Body of pancreas (tissue), 4 donors: ENCODE results near the gene UGT1A6. TPM values are rescaled to one million over a fixed set of nuclear protein-coding genes. Genes with fewer than 3 reads are reported as not detected.

ENCODE experiments used
- ATAC-seq: fragments of 150-250 bp; one replicate; pipeline ENCODE4 v1.9.1; 2016
- DNase-seq, 4 donors: peaks; one replicate each; pipeline ENCODE4 v3.0.0-alpha.2; 2019
- H3K27ac ChIP-seq, 4 donors: fragments of 200-600 bp; sonication (generic); 1 replicate in 3 of 4; 2 replicates in 1 of 4; pipeline versions ENCODE4 v1.5.1 to v1.6.1; 2016 to 2019; ENCODE audit warnings: mild to moderate bottlenecking in 1 of 4, mixed read lengths in 1 of 4, moderate library complexity in 1 of 4
- H3K27me3 ChIP-seq, 2 donors: fragments of 200-600 bp; sonication (generic); one replicate each; pipeline ENCODE4 v1.6.0; 2016; ENCODE audit warnings: mild to moderate bottlenecking in 1 of 2
- H3K36me3 ChIP-seq, 2 donors: fragments of 200-600 bp; sonication (generic); replicated peaks in 1 of 2; 2 replicates each; pipeline ENCODE4 v1.5.1; 2016; ENCODE audit warnings: low read depth in 2 of 2; ENCODE audit not compliant: insufficient read depth in 1 of 2
- H3K4me1 ChIP-seq: fragments of 200-600 bp; sonication (generic); one replicate; pipeline ENCODE4 v1.6.0; 2016
- H3K4me3 ChIP-seq, 2 donors: fragments of 200-600 bp; sonication (generic); 1 replicate in 1 of 2; 2 replicates in 1 of 2; pipeline ENCODE4 v1.5.1; 2016 to 2019
- H3K9me3 ChIP-seq, 3 donors: fragments of 200-600 bp; sonication (generic); 1 replicate in 2 of 3; 2 replicates in 1 of 3; pipeline ENCODE4 v1.5.1; 2016
- POLR2A ChIP-seq, 3 donors: fragments of 450-650 bp; IDR thresholded peaks; one replicate each; pipeline ENCODE4 v1.6.1; 2016; ENCODE audit warnings: antibody characterized with exemption in 3 of 3, mild to moderate bottlenecking in 2 of 3
- WGBS, 2 donors: methylation state at CpG; one replicate each; pipeline ENCODE4 v1.1.5; 2017; 5-methylcytosine and 5-hydroxymethylcytosine counted together
- intact Hi-C: fragments of 100-400 bp; cut with DNase I; formaldehyde crosslinking; loops from one replicate; pipeline ENCODE4 v1.15.1; 2023
- total RNA-seq, 2 donors: library from RNA; depleted of rRNA; stranded (reverse); fragments of >200 nt; gene quantifications; one replicate each; pipeline ENCODE4 v1.1.0, GENCODE V29; 2016
- TF ChIP-seq, protein P1 (sequence below), 7 experiments: fragments of 450-650 bp in 4 of 7; fragments of 200-600 bp in 3 of 7; sonication (generic) in 3 of 7; IDR thresholded peaks; one replicate each; pipeline ENCODE4 v1.5.1; 2016 to 2019; ENCODE audit warnings: antibody characterized with exemption in 7 of 7

The UGT1A6 gene
- total RNA-seq, 2 donors from 2014 or later = 0.33 TPM; not detected in 1

DNA sequence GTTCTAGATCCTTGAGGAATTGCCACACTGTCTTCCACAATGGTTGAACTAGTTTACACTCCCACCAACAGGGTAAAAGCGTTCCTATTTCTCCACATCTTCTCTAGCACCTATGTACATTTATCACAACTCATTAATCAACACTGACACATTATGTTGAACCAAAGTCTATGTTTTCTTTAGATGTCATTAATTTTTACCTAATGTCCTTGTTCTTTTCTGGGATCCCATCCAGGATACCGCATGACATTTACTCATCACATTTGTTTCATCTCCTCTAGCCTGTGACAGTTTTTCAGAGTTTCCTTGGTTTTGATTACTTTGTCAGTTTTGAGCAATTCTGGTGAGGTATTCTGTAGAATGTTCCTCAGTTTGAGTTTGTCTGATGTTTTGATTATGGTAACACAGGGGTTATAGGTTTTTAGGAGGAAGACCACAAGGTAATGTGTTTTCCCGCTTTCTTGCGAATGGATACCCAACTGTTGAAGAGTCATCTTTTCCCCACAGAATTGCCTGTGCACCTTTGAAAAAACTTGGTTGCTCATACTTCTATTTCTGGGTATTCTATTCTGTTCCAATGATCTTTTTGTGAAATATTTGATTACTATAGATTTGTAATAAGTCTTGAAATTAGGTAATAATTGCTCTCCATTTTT, 24.0 kb upstream of the UGT1A6 start:
- no peak for TF ChIP-seq POLR2A (IDR thresholded peaks at IDR 0.05)
- TF ChIP-seq, protein P1, sequence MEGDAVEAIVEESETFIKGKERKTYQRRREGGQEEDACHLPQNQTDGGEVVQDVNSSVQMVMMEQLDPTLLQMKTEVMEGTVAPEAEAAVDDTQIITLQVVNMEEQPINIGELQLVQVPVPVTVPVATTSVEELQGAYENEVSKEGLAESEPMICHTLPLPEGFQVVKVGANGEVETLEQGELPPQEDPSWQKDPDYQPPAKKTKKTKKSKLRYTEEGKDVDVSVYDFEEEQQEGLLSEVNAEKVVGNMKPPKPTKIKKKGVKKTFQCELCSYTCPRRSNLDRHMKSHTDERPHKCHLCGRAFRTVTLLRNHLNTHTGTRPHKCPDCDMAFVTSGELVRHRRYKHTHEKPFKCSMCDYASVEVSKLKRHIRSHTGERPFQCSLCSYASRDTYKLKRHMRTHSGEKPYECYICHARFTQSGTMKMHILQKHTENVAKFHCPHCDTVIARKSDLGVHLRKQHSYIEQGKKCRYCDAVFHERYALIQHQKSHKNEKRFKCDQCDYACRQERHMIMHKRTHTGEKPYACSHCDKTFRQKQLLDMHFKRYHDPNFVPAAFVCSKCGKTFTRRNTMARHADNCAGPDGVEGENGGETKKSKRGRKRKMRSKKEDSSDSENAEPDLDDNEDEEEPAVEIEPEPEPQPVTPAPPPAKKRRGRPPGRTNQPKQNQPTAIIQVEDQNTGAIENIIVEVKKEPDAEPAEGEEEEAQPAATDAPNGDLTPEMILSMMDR (IDR thresholded peaks at IDR 0.05) = no peak
- no peak overlapping the region for H3K4me3 ChIP-seq
- H3K36me3 ChIP-seq = no peaks in the 10 kb centered on the region
- no peaks in the 10 kb centered on the region for H3K27me3 ChIP-seq
- intact Hi-C loops = no loop called here
- H3K27ac ChIP-seq = no peak overlapping the region
- H3K4me1 ChIP-seq = no peaks in the 10 kb centered on the region
- ATAC-seq (no peak), DNase-seq (no peak)
- no peaks in the 10 kb centered on the region for H3K9me3 ChIP-seq
- WGBS, 2 donors = 52 to 56% methylated on average over 4 of the region's 4 CpGs

DNA sequence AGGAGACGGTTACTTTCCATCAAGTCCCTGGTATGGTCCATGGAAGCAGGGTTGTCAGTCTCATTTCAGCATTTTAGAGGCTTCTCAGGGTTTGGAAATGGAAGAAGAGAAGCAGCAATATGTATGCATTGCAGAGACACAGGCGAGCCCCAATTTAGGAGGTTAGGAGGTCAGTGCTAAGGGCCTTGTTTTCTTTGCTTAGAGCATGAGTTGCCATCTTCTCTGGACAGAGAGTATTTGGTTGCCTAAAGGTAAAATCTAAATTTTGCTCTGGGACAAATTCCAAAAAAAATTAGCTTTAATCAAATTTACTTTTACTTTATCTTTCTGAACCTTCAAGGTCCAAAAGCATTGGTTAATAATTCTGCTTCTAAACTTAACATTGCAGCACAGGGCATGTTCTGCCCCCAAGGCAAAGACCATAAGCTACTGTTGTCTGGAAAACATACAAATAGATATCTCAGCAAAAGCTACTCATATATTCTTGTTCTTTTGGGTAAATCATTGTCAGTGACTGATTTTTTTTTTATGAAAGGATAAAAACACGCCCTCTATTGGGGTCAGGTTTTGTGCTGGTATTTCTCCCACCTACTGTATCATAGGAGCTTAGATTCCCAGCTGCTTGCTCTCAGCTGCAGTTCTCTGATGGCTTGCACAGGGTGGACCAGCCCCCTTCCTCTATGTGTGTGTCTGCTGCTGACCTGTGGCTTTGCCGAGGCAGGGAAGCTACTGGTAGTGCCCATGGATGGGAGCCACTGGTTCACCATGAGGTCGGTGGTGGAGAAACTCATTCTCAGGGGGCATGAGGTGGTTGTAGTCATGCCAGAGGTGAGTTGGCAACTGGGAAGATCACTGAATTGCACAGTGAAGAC, 21.2 kb upstream of the UGT1A6 start, which contains the start of gene UGT1A9:
Gene UGT1A9 (plus strand): TSS at position 609 of the 872 bp plus-strand sequence. CDS start 37 bp downstream, at position 646.
- Histone ChIP-seq H3K4me3 (no peak within 1 kb of the TSS), H3K27me3 (no peaks in the 10 kb centered on the region), H3K27ac (no peak within 1 kb of the TSS), H3K36me3 (no peaks in the 10 kb centered on the region), H3K4me1 (no peaks in the 10 kb centered on the region), H3K9me3 (no peaks in the 10 kb centered on the region)
- no peak for TF ChIP-seq POLR2A (IDR thresholded peaks at IDR 0.05)
- TF ChIP-seq, protein P1 (IDR thresholded peaks at IDR 0.05) = no peak
- no peak for DNase-seq
- WGBS, 2 donors = 67 to 82% methylated on average over 5 of the region's 5 CpGs
- intact Hi-C loops = no loop called here
- ATAC-seq = no peak

DNA sequence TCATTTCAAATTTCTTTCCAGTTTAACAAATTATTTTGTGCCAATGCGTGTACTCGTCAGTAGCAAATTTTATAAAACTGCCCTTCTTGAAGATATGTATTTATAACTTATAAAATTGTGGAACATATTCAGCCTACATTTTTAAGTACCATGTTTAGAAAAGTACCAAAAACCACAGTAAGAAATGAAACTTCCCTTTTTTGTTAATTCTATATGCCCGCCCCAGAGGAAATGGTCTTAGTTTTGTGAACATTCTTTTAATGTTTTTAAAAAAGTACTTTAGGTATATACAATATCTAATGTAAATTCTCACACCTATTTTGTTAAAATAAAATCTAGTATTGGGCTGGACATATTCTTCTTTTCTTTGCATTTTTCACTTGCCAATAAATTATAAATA, 19.8 kb upstream of the UGT1A6 start:
- H3K27ac ChIP-seq = no peak overlapping the region
- ATAC-seq (no peak), DNase-seq (no peak)
- 68 to 90% methylated on average over 3 of the region's 3 CpGs for WGBS, 2 donors
- H3K9me3 ChIP-seq = no peaks in the 10 kb centered on the region
- intact Hi-C loops = no loop called here
- H3K4me3 ChIP-seq = no peak overlapping the region
- no peaks in the 10 kb centered on the region for H3K27me3 ChIP-seq
- H3K4me1 ChIP-seq = no peaks in the 10 kb centered on the region
- no peak for TF ChIP-seq POLR2A (IDR thresholded peaks at IDR 0.05)
- TF ChIP-seq, protein P1 (IDR thresholded peaks at IDR 0.05) = no peak
- no peaks in the 10 kb centered on the region for H3K36me3 ChIP-seq

DNA sequence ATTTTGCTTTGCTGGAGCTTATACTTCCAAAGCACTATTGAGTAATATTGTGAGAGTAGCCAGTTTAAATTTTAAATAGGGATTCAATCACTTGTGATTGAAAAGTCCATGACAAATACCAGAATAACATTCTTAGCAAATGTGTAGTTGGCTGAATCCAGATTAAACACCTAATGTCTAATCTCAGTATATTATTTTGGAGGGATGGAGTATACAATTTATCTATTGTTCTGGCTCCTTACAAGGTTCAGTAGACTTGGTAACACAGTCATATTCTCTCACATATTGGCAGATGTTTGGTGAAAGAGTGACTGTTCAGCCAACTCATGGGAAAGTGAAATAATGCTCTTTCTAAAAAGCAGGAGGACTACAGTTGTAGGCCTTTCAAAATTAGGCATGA, 18.8 kb upstream of the UGT1A6 start:
- TF ChIP-seq, protein P1 (IDR thresholded peaks at IDR 0.05) = no peak
- TF ChIP-seq POLR2A (IDR thresholded peaks at IDR 0.05) = no peak
- no peaks in the 10 kb centered on the region for H3K9me3 ChIP-seq
- H3K36me3 ChIP-seq = no peaks in the 10 kb centered on the region
- H3K27ac ChIP-seq = no peak overlapping the region
- no peak for DNase-seq
- H3K4me3 ChIP-seq = no peak overlapping the region
- H3K27me3 ChIP-seq = no peaks in the 10 kb centered on the region
- ATAC-seq = no peak
- intact Hi-C loops = no loop called here
- H3K4me1 ChIP-seq = no peaks in the 10 kb centered on the region
